Caco-2 (cell line): Measurements from ENCODE around the gene ACIN1. TPM values are rescaled to one million over a fixed set of nuclear protein-coding genes. Genes with fewer than 3 reads are reported as not detected.

Experiments used
- BruUV-seq: library from RNA; stranded (reverse); fragments of 400-500 nt; replicated peaks from 2 replicates; lab custom pipeline; 2021; lab: Mats Ljungman, UMichigan
- CTCF ChIA-PET: fragments of 300-600 bp; sonication (Branson Sonifier 250); formaldehyde crosslinking; loops from one replicate; lab custom pipeline; 2022; ENCODE audit warnings: antibody characterized with exemption; lab: Charles Lee
- POLR2A ChIA-PET: fragments of 300-600 bp; sonication (Branson Sonifier 250); formaldehyde crosslinking; loops from one replicate; lab custom pipeline; 2022; ENCODE audit warnings: antibody characterized with exemption; lab: Charles Lee
- DNase-seq, 2 experiments: peaks; one replicate each; pipeline versions ENCODE4 v3.0.0 to v3.0.0-alpha.2; 2020 to 2022
- H3K27me3 ChIP-seq: replicated peaks from 2 replicates; pipeline ENCODE4 v1.6.0; 2011; ENCODE audit warnings: low read length; ENCODE audit not compliant: control insufficient read depth, insufficient read depth
- H3K36me3 ChIP-seq: 2 replicates; pipeline ENCODE4 v1.5.1; 2011; ENCODE audit warnings: low read length; ENCODE audit not compliant: control insufficient read depth, insufficient read depth
- H3K4me1 ChIP-seq: fragments of 250-450 bp; sonication (Bioruptor Pico); 2 replicates; pipeline ENCODE4 v1.5.1; 2020; ENCODE audit warnings: mild to moderate bottlenecking
- H3K4me3 ChIP-seq: 2 replicates; pipeline ENCODE4 v1.5.1; 2011; ENCODE audit warnings: low read depth, mild to moderate bottlenecking, control low read depth, low read length
- H3K9me3 ChIP-seq: fragments of 250-450 bp; sonication (Bioruptor Pico); 2 replicates; pipeline ENCODE4 v1.5.1; 2020; ENCODE audit warnings: mild to moderate bottlenecking, moderate library complexity
- H3K27ac Mint-ChIP-seq: one replicate; pipeline ENCODE4 v1.8.0; 2022; ENCODE audit warnings: mixed read lengths; ENCODE audit not compliant: unreplicated experiment
- H3K27me3 Mint-ChIP-seq: one replicate; pipeline ENCODE4 v1.8.0; 2022; ENCODE audit warnings: mixed read lengths; ENCODE audit not compliant: insufficient read depth, unreplicated experiment
- H3K36me3 Mint-ChIP-seq: one replicate; pipeline ENCODE4 v1.8.0; 2022; ENCODE audit warnings: mild to moderate bottlenecking, mixed read lengths; ENCODE audit not compliant: insufficient read depth, unreplicated experiment
- H3K4me1 Mint-ChIP-seq: one replicate; pipeline ENCODE4 v1.8.0; 2022; ENCODE audit warnings: low read depth, mixed read lengths; ENCODE audit not compliant: unreplicated experiment
- H3K4me3 Mint-ChIP-seq: one replicate; pipeline ENCODE4 v1.8.0; 2022; ENCODE audit warnings: mild to moderate bottlenecking, moderate library complexity, mixed read lengths; ENCODE audit not compliant: unreplicated experiment
- H3K9me3 Mint-ChIP-seq: one replicate; pipeline ENCODE4 v1.8.0; 2022; ENCODE audit warnings: mixed read lengths; ENCODE audit not compliant: unreplicated experiment
- intact Hi-C: fragments of 100-400 bp; cut with micrococcal nuclease; formaldehyde crosslinking; loops from one replicate; pipeline ENCODE4 v1.10.0; 2022; ENCODE audit not compliant: unreplicated experiment
- total RNA-seq: library from RNA; stranded (reverse); gene quantifications from 2 replicates; pipeline ENCODE4 v1.2.3, GENCODE V29; 2022
- TF ChIP-seq, protein P1 (sequence below), 2 experiments: fragments of 200-600 bp in 1 of 2; IDR thresholded peaks; 1 replicate in 1 of 2; 2 replicates in 1 of 2; pipeline versions ENCODE4 v1.5.1 to v1.8.0; 2011 to 2022; ENCODE audit warnings: antibody characterized with exemption in 1 of 2, control low read depth in 1 of 2, inconsistent platforms in 1 of 2, low read depth in 1 of 2, low read length in 1 of 2, mild to moderate bottlenecking in 1 of 2, moderate library complexity in 1 of 2; ENCODE audit not compliant: insufficient read depth in 1 of 2, severe bottlenecking in 1 of 2, unreplicated experiment in 1 of 2

Gene ACIN1
- total RNA-seq, 1 experiment from 2014 or later: 193 TPM

DNA sequence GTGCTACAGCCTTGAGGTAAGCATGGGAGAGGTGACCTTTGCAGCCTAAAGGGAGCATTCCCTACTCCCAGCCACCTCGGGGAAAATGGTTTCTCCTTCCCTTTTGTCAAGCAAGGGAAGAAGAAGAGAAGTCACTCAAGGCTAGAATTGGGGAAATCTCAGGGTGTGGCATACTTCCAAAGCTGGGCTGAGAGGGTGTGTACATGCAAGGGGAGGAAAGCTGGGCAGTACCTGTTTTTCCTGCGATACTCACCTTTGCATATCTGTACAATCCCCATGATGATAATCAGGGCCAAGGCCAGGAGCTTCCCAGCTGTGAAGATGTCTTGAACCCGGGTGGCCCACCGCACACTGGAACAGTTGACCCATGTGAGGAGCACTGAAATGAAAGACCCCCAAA is 47.9 kb upstream of the ACIN1 start:
- no peaks in the 10 kb centered on the region for H3K27me3 Mint-ChIP-seq
- POLR2A ChIA-PET: no interaction called here

DNA sequence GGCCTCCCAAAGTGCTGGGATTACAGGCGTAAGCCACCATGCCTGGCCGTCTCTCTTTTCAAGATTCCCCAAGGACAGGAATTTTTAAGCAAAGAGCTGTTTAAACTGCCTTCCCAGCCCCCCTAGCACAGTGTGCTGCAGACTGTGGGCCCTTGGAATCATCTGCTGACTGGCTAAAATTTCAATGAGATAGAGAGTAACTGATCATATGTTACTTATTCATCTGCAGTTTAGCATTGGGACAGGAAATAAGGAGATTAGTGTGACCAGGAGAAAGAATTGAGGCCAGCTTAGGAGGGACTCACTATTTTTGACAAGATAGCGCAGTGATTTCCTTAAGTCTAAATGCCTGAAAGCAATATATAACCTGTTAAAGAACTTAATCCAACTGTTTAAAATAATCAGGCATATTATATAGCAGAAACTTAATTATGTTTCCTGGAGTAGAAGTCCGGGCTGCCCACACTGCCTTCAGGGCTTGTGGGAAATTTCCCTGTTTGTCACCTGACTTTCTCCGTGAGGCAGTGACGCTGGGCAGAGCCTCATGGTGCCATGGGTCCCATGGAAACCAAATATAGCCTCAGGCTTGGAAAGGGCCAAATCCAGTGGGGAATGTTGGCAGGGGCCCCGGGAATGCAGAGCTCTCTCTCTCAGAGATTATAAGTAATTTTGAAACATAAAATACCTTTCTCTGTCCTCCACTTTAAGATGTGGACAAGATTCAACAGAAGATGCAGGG is 46.9 kb upstream of the ACIN1 start:
- H3K9me3 ChIP-seq: no peaks in the 10 kb centered on the region
- H3K4me3 Mint-ChIP-seq: no peak overlapping the region
- POLR2A ChIA-PET: no interaction called here
- TF ChIP-seq, protein P1, sequence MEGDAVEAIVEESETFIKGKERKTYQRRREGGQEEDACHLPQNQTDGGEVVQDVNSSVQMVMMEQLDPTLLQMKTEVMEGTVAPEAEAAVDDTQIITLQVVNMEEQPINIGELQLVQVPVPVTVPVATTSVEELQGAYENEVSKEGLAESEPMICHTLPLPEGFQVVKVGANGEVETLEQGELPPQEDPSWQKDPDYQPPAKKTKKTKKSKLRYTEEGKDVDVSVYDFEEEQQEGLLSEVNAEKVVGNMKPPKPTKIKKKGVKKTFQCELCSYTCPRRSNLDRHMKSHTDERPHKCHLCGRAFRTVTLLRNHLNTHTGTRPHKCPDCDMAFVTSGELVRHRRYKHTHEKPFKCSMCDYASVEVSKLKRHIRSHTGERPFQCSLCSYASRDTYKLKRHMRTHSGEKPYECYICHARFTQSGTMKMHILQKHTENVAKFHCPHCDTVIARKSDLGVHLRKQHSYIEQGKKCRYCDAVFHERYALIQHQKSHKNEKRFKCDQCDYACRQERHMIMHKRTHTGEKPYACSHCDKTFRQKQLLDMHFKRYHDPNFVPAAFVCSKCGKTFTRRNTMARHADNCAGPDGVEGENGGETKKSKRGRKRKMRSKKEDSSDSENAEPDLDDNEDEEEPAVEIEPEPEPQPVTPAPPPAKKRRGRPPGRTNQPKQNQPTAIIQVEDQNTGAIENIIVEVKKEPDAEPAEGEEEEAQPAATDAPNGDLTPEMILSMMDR (IDR thresholded peaks at IDR 0.05; ENCODE audit: insufficient read depth in 1 of 2, low read depth in 1 of 2, low read length in 1 of 2, severe bottlenecking in 1 of 2, unreplicated experiment in 1 of 2): no peak
- H3K27ac Mint-ChIP-seq: no peak overlapping the region
- no peaks in the 10 kb centered on the region for H3K27me3 ChIP-seq
- no peaks in the 10 kb centered on the region for H3K27me3 Mint-ChIP-seq
- DNase-seq: peak in 1 of 2 experiments; percentile 12
- no peaks in the 10 kb centered on the region for H3K9me3 Mint-ChIP-seq
- no peak overlapping the region for H3K4me3 ChIP-seq
- no peaks in the 10 kb centered on the region for H3K36me3 ChIP-seq
- H3K36me3 Mint-ChIP-seq: no peaks in the 10 kb centered on the region
- CTCF ChIA-PET: no interaction called here
- peaks cover 20% of the 10 kb centered on the region for H3K4me1 ChIP-seq
- no TSS peak for BruUV-seq
- intact Hi-C loops: no loop called here
- peaks cover 14% of the 10 kb centered on the region for H3K4me1 Mint-ChIP-seq

More for the DNA sequence above, 47.9 kb upstream of the ACIN1 start:
- Histone ChIP-seq H3K4me3 (no peak overlapping the region), H3K27me3 (no peaks in the 10 kb centered on the region), H3K9me3 (no peaks in the 10 kb centered on the region), H3K36me3 (no peaks in the 10 kb centered on the region), H3K4me1 (peaks cover 29% of the 10 kb centered on the region)
- TF ChIP-seq, protein P1 (IDR thresholded peaks at IDR 0.05; ENCODE audit: insufficient read depth in 1 of 2, low read depth in 1 of 2, low read length in 1 of 2, severe bottlenecking in 1 of 2, unreplicated experiment in 1 of 2): no peak
- no peak for DNase-seq
- Mint-ChIP-seq H3K4me3 (no peak overlapping the region), H3K27ac (no peak overlapping the region), H3K36me3 (no peaks in the 10 kb centered on the region), H3K4me1 (peaks cover 20% of the 10 kb centered on the region), H3K9me3 (no peaks in the 10 kb centered on the region)
- BruUV-seq: no TSS peak
- intact Hi-C loops: no loop called here
- CTCF ChIA-PET: no interaction called here

DNA sequence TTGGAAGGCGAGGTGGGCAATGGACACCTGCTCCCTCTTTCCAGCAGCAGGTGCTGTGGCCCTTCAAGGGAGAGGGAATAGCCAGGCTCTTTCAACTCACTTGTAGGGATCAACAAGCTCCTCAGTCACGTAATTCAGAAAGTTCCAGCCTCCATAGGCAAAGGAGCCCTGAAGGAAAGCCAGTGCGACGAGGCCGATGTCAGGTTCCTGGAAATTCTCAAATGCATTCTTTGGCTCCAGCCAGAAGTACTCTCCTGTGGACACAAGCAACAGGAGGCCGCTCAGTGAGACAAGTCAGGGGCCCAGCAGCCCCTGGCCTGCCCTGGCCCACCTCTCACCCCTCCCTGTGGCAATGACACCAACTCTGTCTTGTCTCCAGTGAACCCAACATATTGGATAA is 45.4 kb upstream of the ACIN1 start:
- intact Hi-C loops: no loop called here
- Histone ChIP-seq H3K4me1 (peaks cover 5% of the 10 kb centered on the region; the same call in 1 of the 2 replicates), H3K9me3 (no peaks in the 10 kb centered on the region), H3K36me3 (no peaks in the 10 kb centered on the region), H3K4me3 (no peak overlapping the region), H3K27me3 (no peaks in the 10 kb centered on the region)
- Mint-ChIP-seq H3K27me3 (no peaks in the 10 kb centered on the region), H3K4me1 (peaks cover 1% of the 10 kb centered on the region), H3K36me3 (no peaks in the 10 kb centered on the region), H3K9me3 (no peaks in the 10 kb centered on the region), H3K27ac (no peak overlapping the region), H3K4me3 (no peak overlapping the region)
- ChIA-PET CTCF (interaction anchor here (1.0 kb wide), 1 partner anchor 20 kb away, joined by 3 read pairs; no protein-coding TSS in a partner anchor), POLR2A (no interaction called here)
- no peak for DNase-seq
- TF ChIP-seq, protein P1 (IDR thresholded peaks at IDR 0.05; ENCODE audit: insufficient read depth in 1 of 2, low read depth in 1 of 2, low read length in 1 of 2, severe bottlenecking in 1 of 2, unreplicated experiment in 1 of 2): no peak
- BruUV-seq: no TSS peak
